Measurements from ENCODE around the gene NMNAT3.

The NMNAT3 gene

GRCh38 chr3:139676632-139677387, 962 bp downstream of the NMNAT3 start:
- in situ Hi-C loops (cut with MboI; ENCODE audit: low pct_unique_long_range_greater_than_20kb, low sequenced_read_pairs): no loop called here
- peak; percentile 15 for DNase-seq

GRCh38 chr3:139676108-139676507, 1.7 kb downstream of the NMNAT3 start:
- in situ Hi-C loops (cut with MboI; ENCODE audit: low pct_unique_long_range_greater_than_20kb, low sequenced_read_pairs): no loop called here
- no peak for DNase-seq

- in situ Hi-C loops (cut with MboI; ENCODE audit: low pct_unique_long_range_greater_than_20kb, low sequenced_read_pairs): no loop called here
- no peak for DNase-seq
Observed at GRCh38 chr3:139675327-139675726, 2.4 kb downstream of the NMNAT3 start.

GRCh38 chr3:139674571-139675260, 3.1 kb downstream of the NMNAT3 start:
- no peak for DNase-seq
- in situ Hi-C loops (cut with MboI; ENCODE audit: low pct_unique_long_range_greater_than_20kb, low sequenced_read_pairs): no loop called here

GRCh38 chr3:139672884-139673283, 4.9 kb downstream of the NMNAT3 start:
- DNase-seq: no peak
- in situ Hi-C loops (cut with MboI; ENCODE audit: low pct_unique_long_range_greater_than_20kb, low sequenced_read_pairs): no loop called here

- no peak for DNase-seq
- in situ Hi-C loops (cut with MboI; ENCODE audit: low pct_unique_long_range_greater_than_20kb, low sequenced_read_pairs): no loop called here
Observed at GRCh38 chr3:139671863-139672646, 5.7 kb downstream of the NMNAT3 start.

- in situ Hi-C loops (cut with MboI; ENCODE audit: low pct_unique_long_range_greater_than_20kb, low sequenced_read_pairs): no loop called here
- DNase-seq: no peak
Observed at GRCh38 chr3:139671107-139671506, 6.7 kb downstream of the NMNAT3 start.

GRCh38 chr3:139670196-139670595, 7.6 kb downstream of the NMNAT3 start:
- no peak for DNase-seq
- in situ Hi-C loops (cut with MboI; ENCODE audit: low pct_unique_long_range_greater_than_20kb, low sequenced_read_pairs): no loop called here

GRCh38 chr3:139668332-139668731, 9.4 kb downstream of the NMNAT3 start:
- no peak for DNase-seq
- in situ Hi-C loops (cut with MboI; ENCODE audit: low pct_unique_long_range_greater_than_20kb, low sequenced_read_pairs): no loop called here

GRCh38 chr3:139664958-139665357, 12.8 kb downstream of the NMNAT3 start:
- in situ Hi-C loops (cut with MboI; ENCODE audit: low pct_unique_long_range_greater_than_20kb, low sequenced_read_pairs): no loop called here
- DNase-seq: no peak

- no peak for DNase-seq
- in situ Hi-C loops (cut with MboI; ENCODE audit: low pct_unique_long_range_greater_than_20kb, low sequenced_read_pairs): no loop called here
Observed at GRCh38 chr3:139660269-139660668, 17.5 kb downstream of the NMNAT3 start.

- in situ Hi-C loops (cut with MboI; ENCODE audit: low pct_unique_long_range_greater_than_20kb, low sequenced_read_pairs): no loop called here
- no peak for DNase-seq
Observed at GRCh38 chr3:139659511-139659910, 18.3 kb downstream of the NMNAT3 start.

GRCh38 chr3:139657936-139658335, 19.8 kb downstream of the NMNAT3 start:
- in situ Hi-C loops (cut with MboI; ENCODE audit: low pct_unique_long_range_greater_than_20kb, low sequenced_read_pairs): no loop called here
- no peak for DNase-seq

- DNase-seq: no peak
- in situ Hi-C loops (cut with MboI; ENCODE audit: low pct_unique_long_range_greater_than_20kb, low sequenced_read_pairs): no loop called here
Observed at GRCh38 chr3:139657434-139657833, 20.3 kb downstream of the NMNAT3 start.

- no peak for DNase-seq
- in situ Hi-C loops (cut with MboI; ENCODE audit: low pct_unique_long_range_greater_than_20kb, low sequenced_read_pairs): no loop called here
Observed at GRCh38 chr3:139655909-139656595, 21.7 kb downstream of the NMNAT3 start.

- no peak for DNase-seq
- in situ Hi-C loops (cut with MboI; ENCODE audit: low pct_unique_long_range_greater_than_20kb, low sequenced_read_pairs): no loop called here
Observed at GRCh38 chr3:139654637-139655365, 23.0 kb downstream of the NMNAT3 start.

- in situ Hi-C loops (cut with MboI; ENCODE audit: low pct_unique_long_range_greater_than_20kb, low sequenced_read_pairs): no loop called here
- no peak for DNase-seq
Observed at GRCh38 chr3:139653582-139653981, 24.2 kb downstream of the NMNAT3 start.

- DNase-seq: no peak
- in situ Hi-C loops (cut with MboI; ENCODE audit: low pct_unique_long_range_greater_than_20kb, low sequenced_read_pairs): no loop called here
Observed at GRCh38 chr3:139652561-139652960, 25.2 kb downstream of the NMNAT3 start.

GRCh38 chr3:139647866-139648435, 29.8 kb downstream of the NMNAT3 start:
- in situ Hi-C loops (cut with MboI; ENCODE audit: low pct_unique_long_range_greater_than_20kb, low sequenced_read_pairs): no loop called here
- DNase-seq: no peak

Measured in KBM-7 (cell line).